HepG2 (cell line): ENCODE measurements around the gene CCDC82.

Source experiments
- CEBPB ChIP-seq: IDR thresholded peaks from 2 replicates; pipeline ENCODE4 v1.6.1; 2011; ENCODE audit warnings: low read depth, low read length, improper control_type of control experiment, borderline replicate concordance
- CREB1 ChIP-seq, 2 experiments: fragments of 450-650 bp in 1 of 2; IDR thresholded peaks; 2 replicates each; pipeline ENCODE4 v1.6.1; 2016 to 2017; ENCODE audit warnings: control low read depth in 1 of 2, mild to moderate bottlenecking in 1 of 2, missing compliant biosample characterization in 1 of 2, missing genetic modification characterization in 1 of 2
- NRL ChIP-seq: sonication (generic); formaldehyde crosslinking; IDR thresholded peaks from 2 replicates; pipeline ENCODE4 v1.5.0; 2020; ENCODE audit warnings: missing genetic modification reagents, mild to moderate bottlenecking, moderate library complexity, borderline replicate concordance
- RAD21 ChIP-seq: fragments of 450-650 bp; formaldehyde crosslinking; IDR thresholded peaks from 2 replicates; pipeline ENCODE4 v1.5.0; 2020; ENCODE audit warnings: mild to moderate bottlenecking
- TAF1 ChIP-seq: sonication (generic); formaldehyde crosslinking; IDR thresholded peaks from 2 replicates; pipeline ENCODE4 v1.4.0; 2020; ENCODE audit warnings: missing genetic modification reagents
- TGIF2 ChIP-seq: IDR thresholded peaks from 2 replicates; pipeline ENCODE4 v1.6.1; 2016; ENCODE audit warnings: control low read depth, missing compliant biosample characterization

- TF ChIP-seq TGIF2 (CRISPR knock-in tag), result peak; percentile 64; the same call in 1 of the 2 replicates
- TF ChIP-seq RAD21 (CRISPR knock-in tag), result peak; percentile 92
- TF ChIP-seq TAF1 (CRISPR knock-in tag), result no peak
- no peak for TF ChIP-seq CEBPB
- no peak for TF ChIP-seq CREB1 (IDR thresholded peaks at IDR 0.05)
- no peak for TF ChIP-seq CREB1 (CRISPR knock-in tag; IDR thresholded peaks at IDR 0.05)
- no peak for TF ChIP-seq NRL
These were observed 46.6 kb downstream of the CCDC82 start, which contains the start of gene MAML2 for GRCh38 chr11:96342961-96343711.
